Psoas muscle (tissue), 8 donors: Measurements from ENCODE around the gene TRMT61A. TPM values are rescaled to one million over a fixed set of nuclear protein-coding genes. Genes with fewer than 3 reads are reported as not detected.

Source experiments
- ATAC-seq, 4 donors: fragments of 200-7000 bp; cut with Tn5 transposase; one replicate each; pipeline ENCODE4 v1.9.1; 2020; ENCODE audit warnings: moderate library complexity in 3 of 4, mild to moderate bottlenecking in 2 of 4
- DNase-seq, 2 donors: peaks; one replicate each; pipeline ENCODE4 v3.0.0-alpha.2; 2020
- H3K27ac ChIP-seq: fragments of 200-600 bp; one replicate; pipeline ENCODE4 v1.8.0; 2022
- H3K27me3 ChIP-seq, 3 donors: fragments of 200-600 bp in 1 of 3; one replicate each; pipeline versions ENCODE4 v1.6.1 to v1.8.0; 2013 to 2022; ENCODE audit warnings: low read length in 2 of 3, mild to moderate bottlenecking in 2 of 3, moderate library complexity in 1 of 3; ENCODE audit not compliant: insufficient read depth in 3 of 3
- H3K36me3 ChIP-seq, 2 donors: fragments of 200-600 bp in 1 of 2; one replicate each; pipeline versions ENCODE4 v1.6.1 to v1.8.0; 2013 to 2022; ENCODE audit warnings: low read depth in 1 of 2, mild to moderate bottlenecking in 1 of 2, moderate library complexity in 1 of 2; ENCODE audit not compliant: insufficient read depth in 1 of 2
- H3K4me1 ChIP-seq: fragments of 200-600 bp; one replicate; pipeline ENCODE4 v1.8.0; 2022
- H3K4me3 ChIP-seq: fragments of 200-600 bp; one replicate; pipeline ENCODE4 v1.8.0; 2022; ENCODE audit warnings: mild to moderate bottlenecking
- H3K9me3 ChIP-seq: fragments of 200-600 bp; one replicate; pipeline ENCODE4 v1.8.0; 2022
- WGBS, 3 donors: extraction: QIAGEN DNeasy Blood & Tissue Kit; methylation state at CpG; one replicate each; pipeline versions ENCODE4 v1.1.6 to v1.1.7; 2013; 5-methylcytosine and 5-hydroxymethylcytosine counted together
- intact Hi-C, 2 donors: fragments of 100-400 bp; cut with DNase I; formaldehyde crosslinking; loops; one replicate each; pipeline versions ENCODE4 v1.11.0 to v1.14.2; 2022
- polyA plus RNA-seq, 3 donors: library from polyadenylated mRNA; stranded (reverse); fragments of 200-250 nt; gene quantifications; one replicate each; pipeline ENCODE4 v1.2.3, GENCODE V29; 2013
- total RNA-seq, 4 donors: library from RNA; stranded (reverse); fragmentation: NEBNext Ultra II Directional in 2 of 4; extraction: Animal tissue kit (Norgen Biotek cat#: 25700) in 2 of 4; gene quantifications; one replicate each; pipeline versions ENCODE4 v1.2.1 to v1.2.4, GENCODE V29; 2021 to 2023
- TF ChIP-seq, protein P1 (sequence below): fragments of 200-600 bp; IDR thresholded peaks from one replicate; pipeline ENCODE4 v1.8.0; 2022; ENCODE audit warnings: antibody characterized with exemption
- donor health status: healthy with polysubstance abuse.
- donor health status: DM: no; HTN: no; CAD: no; lungs with moderate emphysema.
- donor health status: Bipolar disorder and iron deficiency.
- donor health status: healthy.
- donor health status: DM: yes; HTN: yes; CAD: no.
- donor health status: DM: no; HTN: no; CAD: no.
- donor health status: DM: no; HTN: no; CAD: no.
- donor health status: DM: yes; HTN: yes; CAD: no.

The TRMT61A gene
- total and polyA plus RNA-seq, 7 donors: 6.5 to 29.5 (median 12.7) TPM

GRCh38 chr14:103529383-103530365 lies 678 bp downstream of the TRMT61A start:
- no peak for DNase-seq

GRCh38 chr14:103530390-103530789 lies 1.4 kb downstream of the TRMT61A start:
- Histone ChIP-seq H3K27ac (no peak overlapping the region), H3K4me3 (peak overlapping the region; percentile 84), H3K36me3 (peaks cover 0 to 42% of the 10 kb centered on the region in 2 donors), H3K27me3 (no peaks in the 10 kb centered on the region), H3K9me3 (no peaks in the 10 kb centered on the region), H3K4me1 (peaks cover 19% of the 10 kb centered on the region)
- 50 to 56% (median 50%) methylated on average over 7 of the region's 7 CpGs for WGBS, 3 donors
- DNase-seq (peak; percentile 23 to 56), ATAC-seq (no peak)
- TF ChIP-seq, protein P1, sequence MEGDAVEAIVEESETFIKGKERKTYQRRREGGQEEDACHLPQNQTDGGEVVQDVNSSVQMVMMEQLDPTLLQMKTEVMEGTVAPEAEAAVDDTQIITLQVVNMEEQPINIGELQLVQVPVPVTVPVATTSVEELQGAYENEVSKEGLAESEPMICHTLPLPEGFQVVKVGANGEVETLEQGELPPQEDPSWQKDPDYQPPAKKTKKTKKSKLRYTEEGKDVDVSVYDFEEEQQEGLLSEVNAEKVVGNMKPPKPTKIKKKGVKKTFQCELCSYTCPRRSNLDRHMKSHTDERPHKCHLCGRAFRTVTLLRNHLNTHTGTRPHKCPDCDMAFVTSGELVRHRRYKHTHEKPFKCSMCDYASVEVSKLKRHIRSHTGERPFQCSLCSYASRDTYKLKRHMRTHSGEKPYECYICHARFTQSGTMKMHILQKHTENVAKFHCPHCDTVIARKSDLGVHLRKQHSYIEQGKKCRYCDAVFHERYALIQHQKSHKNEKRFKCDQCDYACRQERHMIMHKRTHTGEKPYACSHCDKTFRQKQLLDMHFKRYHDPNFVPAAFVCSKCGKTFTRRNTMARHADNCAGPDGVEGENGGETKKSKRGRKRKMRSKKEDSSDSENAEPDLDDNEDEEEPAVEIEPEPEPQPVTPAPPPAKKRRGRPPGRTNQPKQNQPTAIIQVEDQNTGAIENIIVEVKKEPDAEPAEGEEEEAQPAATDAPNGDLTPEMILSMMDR: no peak
- intact Hi-C loops: no loop called here

More at GRCh38 chr14:103529383-103530365, 678 bp downstream of the TRMT61A start:
- Histone ChIP-seq H3K4me3 (peak overlapping the region; percentile 84), H3K9me3 (no peaks in the 10 kb centered on the region), H3K36me3 (peaks cover 0 to 35% of the 10 kb centered on the region in 2 donors), H3K27me3 (no peaks in the 10 kb centered on the region), H3K27ac (peak overlapping the region; percentile 88), H3K4me1 (peaks cover 19% of the 10 kb centered on the region)
- intact Hi-C loops: no loop called here
- TF ChIP-seq, protein P1: no peak
- ATAC-seq: peak in 2 of 4 donors; percentile 5 to 10
- WGBS, 3 donors: 48 to 50% (median 48%) methylated on average over 42 of the region's 42 CpGs

- H3K27me3 ChIP-seq: no peaks in the 10 kb centered on the region
- H3K4me3 ChIP-seq: no peak overlapping the region
- WGBS, 3 donors: 84 to 88% (median 87%) methylated on average over 10 to 11 of the region's 11 CpGs
- H3K27ac ChIP-seq: no peak overlapping the region
- H3K36me3 ChIP-seq: peaks cover 0 to 44% of the 10 kb centered on the region in 2 donors
- ATAC-seq (no peak), DNase-seq (no peak)
- H3K9me3 ChIP-seq: no peaks in the 10 kb centered on the region
- TF ChIP-seq, protein P1: no peak
- intact Hi-C loops: no loop called here
- peaks cover 19% of the 10 kb centered on the region for H3K4me1 ChIP-seq
These were observed 1.8 kb downstream of the TRMT61A start for GRCh38 chr14:103530831-103531230.

GRCh38 chr14:103531421-103532215 lies 2.6 kb downstream of the TRMT61A start:
- peaks cover 19% of the 10 kb centered on the region for H3K4me1 ChIP-seq
- no peak overlapping the region for H3K27ac ChIP-seq
- intact Hi-C loops: no loop called here
- 86 to 88% (median 87%) methylated on average over 15 of the region's 15 CpGs for WGBS, 3 donors
- no peaks in the 10 kb centered on the region for H3K27me3 ChIP-seq
- TF ChIP-seq, protein P1: no peak
- H3K4me3 ChIP-seq: no peak overlapping the region
- H3K36me3 ChIP-seq: peaks cover 0 to 44% of the 10 kb centered on the region in 2 donors
- no peaks in the 10 kb centered on the region for H3K9me3 ChIP-seq
- DNase-seq: no peak
- ATAC-seq: no peak
